ENCODE results near the gene CTLA4.

Gene CTLA4

GRCh38 chr2:203835892-203836800 lies 31.4 kb upstream of the CTLA4 start:
- no peaks in the 10 kb centered on the region for H3K4me1 ChIP-seq (ENCODE audit: control insufficient read depth in 1 of 2, insufficient read depth in 2 of 2, low read length in 2 of 2)
- no peaks in the 10 kb centered on the region for H3K9me3 ChIP-seq (ENCODE audit: control insufficient read depth in 1 of 2, low read length in 2 of 2)
- H3K4me3 ChIP-seq (ENCODE audit: low read depth in 1 of 2, low read length in 2 of 2), result no peak overlapping the region
- H3K27ac ChIP-seq (ENCODE audit: low read length), result no peak overlapping the region
- H3K27me3 ChIP-seq (ENCODE audit: low read depth, low read length), result no peaks in the 10 kb centered on the region
- H3K36me3 ChIP-seq (ENCODE audit: control insufficient read depth in 1 of 2, insufficient read depth in 2 of 2, low read length in 2 of 2), result no peaks in the 10 kb centered on the region

GRCh38 chr2:203840655-203841205 lies 26.8 kb upstream of the CTLA4 start:
- Histone ChIP-seq H3K27ac (ENCODE audit: low read length) (no peak overlapping the region), H3K27me3 (ENCODE audit: low read depth, low read length) (no peaks in the 10 kb centered on the region), H3K4me1 (ENCODE audit: control insufficient read depth in 1 of 2, insufficient read depth in 2 of 2, low read length in 2 of 2) (no peaks in the 10 kb centered on the region), H3K9me3 (ENCODE audit: control insufficient read depth in 1 of 2, low read length in 2 of 2) (no peaks in the 10 kb centered on the region), H3K4me3 (ENCODE audit: low read depth in 1 of 2, low read length in 2 of 2) (no peak overlapping the region), H3K36me3 (ENCODE audit: control insufficient read depth in 1 of 2, insufficient read depth in 2 of 2, low read length in 2 of 2) (no peaks in the 10 kb centered on the region)

- H3K4me1 ChIP-seq (ENCODE audit: control insufficient read depth in 1 of 2, insufficient read depth in 2 of 2, low read length in 2 of 2), result no peaks in the 10 kb centered on the region
- no peaks in the 10 kb centered on the region for H3K36me3 ChIP-seq (ENCODE audit: control insufficient read depth in 1 of 2, insufficient read depth in 2 of 2, low read length in 2 of 2)
- no peak overlapping the region for H3K4me3 ChIP-seq (ENCODE audit: low read depth in 1 of 2, low read length in 2 of 2)
- H3K27me3 ChIP-seq (ENCODE audit: low read depth, low read length), result no peaks in the 10 kb centered on the region
- H3K27ac ChIP-seq (ENCODE audit: low read length), result no peak overlapping the region
- H3K9me3 ChIP-seq (ENCODE audit: control insufficient read depth in 1 of 2, low read length in 2 of 2), result no peaks in the 10 kb centered on the region
Observed at GRCh38 chr2:203841654-203842053, 25.9 kb upstream of the CTLA4 start.

GRCh38 chr2:203842373-203842772 lies 25.2 kb upstream of the CTLA4 start:
- H3K4me1 ChIP-seq (ENCODE audit: control insufficient read depth in 1 of 2, insufficient read depth in 2 of 2, low read length in 2 of 2), result no peaks in the 10 kb centered on the region
- no peaks in the 10 kb centered on the region for H3K27me3 ChIP-seq (ENCODE audit: low read depth, low read length)
- H3K36me3 ChIP-seq (ENCODE audit: control insufficient read depth in 1 of 2, insufficient read depth in 2 of 2, low read length in 2 of 2), result no peaks in the 10 kb centered on the region
- H3K9me3 ChIP-seq (ENCODE audit: control insufficient read depth in 1 of 2, low read length in 2 of 2), result no peaks in the 10 kb centered on the region
- no peak overlapping the region for H3K27ac ChIP-seq (ENCODE audit: low read length)
- no peak overlapping the region for H3K4me3 ChIP-seq (ENCODE audit: low read depth in 1 of 2, low read length in 2 of 2)

- no peaks in the 10 kb centered on the region for H3K9me3 ChIP-seq (ENCODE audit: control insufficient read depth in 1 of 2, low read length in 2 of 2)
- H3K4me3 ChIP-seq (ENCODE audit: low read depth in 1 of 2, low read length in 2 of 2), result no peak overlapping the region
- H3K27me3 ChIP-seq (ENCODE audit: low read depth, low read length), result no peaks in the 10 kb centered on the region
- H3K4me1 ChIP-seq (ENCODE audit: control insufficient read depth in 1 of 2, insufficient read depth in 2 of 2, low read length in 2 of 2), result no peaks in the 10 kb centered on the region
- H3K27ac ChIP-seq (ENCODE audit: low read length), result no peak overlapping the region
- H3K36me3 ChIP-seq (ENCODE audit: control insufficient read depth in 1 of 2, insufficient read depth in 2 of 2, low read length in 2 of 2), result no peaks in the 10 kb centered on the region
Observed at GRCh38 chr2:203846490-203847105, 21.0 kb upstream of the CTLA4 start.

GRCh38 chr2:203849010-203849409 lies 18.6 kb upstream of the CTLA4 start:
- H3K27ac ChIP-seq (ENCODE audit: low read length), result no peak overlapping the region
- no peak overlapping the region for H3K4me3 ChIP-seq (ENCODE audit: low read depth in 1 of 2, low read length in 2 of 2)
- no peaks in the 10 kb centered on the region for H3K36me3 ChIP-seq (ENCODE audit: control insufficient read depth in 1 of 2, insufficient read depth in 2 of 2, low read length in 2 of 2)
- no peaks in the 10 kb centered on the region for H3K9me3 ChIP-seq (ENCODE audit: control insufficient read depth in 1 of 2, low read length in 2 of 2)
- H3K27me3 ChIP-seq (ENCODE audit: low read depth, low read length), result no peaks in the 10 kb centered on the region
- no peaks in the 10 kb centered on the region for H3K4me1 ChIP-seq (ENCODE audit: control insufficient read depth in 1 of 2, insufficient read depth in 2 of 2, low read length in 2 of 2)

- H3K4me3 ChIP-seq (ENCODE audit: low read depth in 1 of 2, low read length in 2 of 2), result no peak overlapping the region
- no peak overlapping the region for H3K27ac ChIP-seq (ENCODE audit: low read length)
- no peaks in the 10 kb centered on the region for H3K9me3 ChIP-seq (ENCODE audit: control insufficient read depth in 1 of 2, low read length in 2 of 2)
- no peaks in the 10 kb centered on the region for H3K36me3 ChIP-seq (ENCODE audit: control insufficient read depth in 1 of 2, insufficient read depth in 2 of 2, low read length in 2 of 2)
- H3K27me3 ChIP-seq (ENCODE audit: low read depth, low read length), result no peaks in the 10 kb centered on the region
- no peaks in the 10 kb centered on the region for H3K4me1 ChIP-seq (ENCODE audit: control insufficient read depth in 1 of 2, insufficient read depth in 2 of 2, low read length in 2 of 2)
Observed at GRCh38 chr2:203852760-203853159, 14.8 kb upstream of the CTLA4 start.

GRCh38 chr2:203853271-203853670 lies 14.3 kb upstream of the CTLA4 start:
- Histone ChIP-seq H3K27ac (ENCODE audit: low read length) (no peak overlapping the region), H3K36me3 (ENCODE audit: control insufficient read depth in 1 of 2, insufficient read depth in 2 of 2, low read length in 2 of 2) (no peaks in the 10 kb centered on the region), H3K9me3 (ENCODE audit: control insufficient read depth in 1 of 2, low read length in 2 of 2) (no peaks in the 10 kb centered on the region), H3K4me1 (ENCODE audit: control insufficient read depth in 1 of 2, insufficient read depth in 2 of 2, low read length in 2 of 2) (no peaks in the 10 kb centered on the region), H3K4me3 (ENCODE audit: low read depth in 1 of 2, low read length in 2 of 2) (no peak overlapping the region), H3K27me3 (ENCODE audit: low read depth, low read length) (no peaks in the 10 kb centered on the region)

- H3K36me3 ChIP-seq (ENCODE audit: control insufficient read depth in 1 of 2, insufficient read depth in 2 of 2, low read length in 2 of 2), result no peaks in the 10 kb centered on the region
- no peaks in the 10 kb centered on the region for H3K27me3 ChIP-seq (ENCODE audit: low read depth, low read length)
- no peaks in the 10 kb centered on the region for H3K9me3 ChIP-seq (ENCODE audit: control insufficient read depth in 1 of 2, low read length in 2 of 2)
Observed at GRCh38 chr2:203853722-203854121, 13.8 kb upstream of the CTLA4 start.

GRCh38 chr2:203855274-203855673 lies 12.3 kb upstream of the CTLA4 start:
- Histone ChIP-seq H3K27me3 (ENCODE audit: low read depth, low read length) (no peaks in the 10 kb centered on the region), H3K9me3 (ENCODE audit: control insufficient read depth in 1 of 2, low read length in 2 of 2) (no peaks in the 10 kb centered on the region), H3K4me1 (ENCODE audit: control insufficient read depth in 1 of 2, insufficient read depth in 2 of 2, low read length in 2 of 2) (no peaks in the 10 kb centered on the region), H3K27ac (ENCODE audit: low read length) (no peak overlapping the region), H3K36me3 (ENCODE audit: control insufficient read depth in 1 of 2, insufficient read depth in 2 of 2, low read length in 2 of 2) (no peaks in the 10 kb centered on the region), H3K4me3 (ENCODE audit: low read depth in 1 of 2, low read length in 2 of 2) (no peak overlapping the region)

More at GRCh38 chr2:203853722-203854121, 13.8 kb upstream of the CTLA4 start:
- H3K4me1 ChIP-seq (ENCODE audit: control insufficient read depth in 1 of 2, insufficient read depth in 2 of 2, low read length in 2 of 2), result no peaks in the 10 kb centered on the region
- no peak overlapping the region for H3K4me3 ChIP-seq (ENCODE audit: low read depth in 1 of 2, low read length in 2 of 2)
- no peak overlapping the region for H3K27ac ChIP-seq (ENCODE audit: low read length)

GRCh38 chr2:203857656-203858055 lies 9.9 kb upstream of the CTLA4 start:
- Histone ChIP-seq H3K4me1 (ENCODE audit: control insufficient read depth in 1 of 2, insufficient read depth in 2 of 2, low read length in 2 of 2) (no peaks in the 10 kb centered on the region), H3K27ac (ENCODE audit: low read length) (no peak overlapping the region), H3K36me3 (ENCODE audit: control insufficient read depth in 1 of 2, insufficient read depth in 2 of 2, low read length in 2 of 2) (no peaks in the 10 kb centered on the region), H3K27me3 (ENCODE audit: low read depth, low read length) (no peaks in the 10 kb centered on the region), H3K9me3 (ENCODE audit: control insufficient read depth in 1 of 2, low read length in 2 of 2) (no peaks in the 10 kb centered on the region), H3K4me3 (ENCODE audit: low read depth in 1 of 2, low read length in 2 of 2) (no peak overlapping the region)
